Pulmonary artery endothelial cell (primary cell): ENCODE measurements around the gene CPN1. TPM values are rescaled to one million over a fixed set of nuclear protein-coding genes. Genes with fewer than 3 reads are reported as not detected.

Experiments used
- DNase-seq: peaks from one replicate; pipeline ENCODE4 v3.0.0-alpha.2; 2011; ENCODE audit warnings: low read depth, low spot score
- total RNA-seq: library from RNA; depleted of rRNA; stranded (reverse); fragments of >200 nt; gene quantifications from 2 replicates; pipeline ENCODE4 v1.2.3, GENCODE V29; 2014

CPN1 gene
- total RNA-seq, 1 donor from 2014 or later: not detected

GRCh38 chr10:99998889-99999288 lies 82.8 kb downstream of the CPN1 start:
- DNase-seq: no peak

DNA sequence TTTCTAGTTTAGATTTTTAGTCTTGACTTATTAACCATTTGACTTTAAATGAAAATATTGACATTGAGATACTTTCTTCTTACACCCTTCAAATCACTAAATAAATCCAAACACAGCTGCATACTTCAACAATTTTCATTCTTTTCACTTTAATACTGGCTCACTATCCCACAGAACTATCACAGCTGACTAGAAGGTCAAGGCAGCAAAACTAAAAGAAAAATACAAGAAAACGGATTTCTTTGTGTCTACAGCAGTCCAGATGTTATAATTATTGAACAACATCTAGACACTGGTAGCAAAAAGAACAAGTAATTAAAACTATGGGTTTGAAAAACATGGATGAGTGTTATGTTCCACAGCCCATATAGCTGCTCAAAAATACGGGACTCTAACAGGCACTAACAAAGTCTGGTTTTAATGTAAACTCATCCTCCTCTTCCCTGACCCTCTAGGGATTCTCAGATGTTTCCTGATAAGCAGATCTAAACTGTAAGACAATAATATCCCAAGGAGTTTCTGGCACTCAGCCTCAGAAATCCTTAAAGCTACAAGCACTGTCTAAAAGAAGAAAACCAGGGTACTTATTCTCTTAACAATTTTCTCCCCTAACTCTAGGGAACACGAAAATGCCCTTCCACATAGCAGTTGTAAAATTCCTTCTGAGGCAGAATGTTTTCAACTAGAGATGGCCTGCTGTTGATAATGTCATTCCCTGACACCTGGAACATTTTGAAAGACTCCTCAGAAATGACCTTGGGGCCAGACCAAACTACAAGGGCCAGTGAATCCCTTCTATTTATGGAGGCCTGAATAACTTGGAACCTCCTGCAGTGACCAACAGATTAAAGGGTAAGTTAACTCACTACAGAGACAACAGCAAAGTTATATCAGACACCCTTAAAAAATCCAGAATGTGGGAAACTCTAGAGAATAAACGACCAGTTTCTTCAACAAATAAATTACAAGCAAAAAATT lies 84.7 kb downstream of the CPN1 start:
- DNase-seq: peak; percentile 33

DNA sequence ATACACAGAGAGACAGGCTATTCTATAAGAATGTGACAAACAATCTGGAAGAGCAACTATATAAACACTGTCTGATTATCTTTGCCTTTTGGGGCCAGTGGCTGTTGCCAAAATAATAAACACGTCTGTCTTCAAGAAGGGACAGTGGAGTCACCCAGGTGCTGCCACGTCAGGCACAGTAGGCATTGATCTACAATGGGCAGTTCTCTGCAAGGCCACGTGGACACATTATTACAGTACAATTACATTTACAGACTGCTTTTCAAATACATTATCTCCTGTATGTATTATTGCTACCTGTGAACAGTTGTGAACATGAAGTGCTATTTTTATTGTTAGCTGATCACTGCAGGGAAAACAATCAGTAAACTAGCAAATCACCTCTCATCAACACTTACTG lies 86.0 kb downstream of the CPN1 start:
- no peak for DNase-seq

- no peak for DNase-seq
Observed at GRCh38 chr10:99995269-99995668, 86.4 kb downstream of the CPN1 start.

DNA sequence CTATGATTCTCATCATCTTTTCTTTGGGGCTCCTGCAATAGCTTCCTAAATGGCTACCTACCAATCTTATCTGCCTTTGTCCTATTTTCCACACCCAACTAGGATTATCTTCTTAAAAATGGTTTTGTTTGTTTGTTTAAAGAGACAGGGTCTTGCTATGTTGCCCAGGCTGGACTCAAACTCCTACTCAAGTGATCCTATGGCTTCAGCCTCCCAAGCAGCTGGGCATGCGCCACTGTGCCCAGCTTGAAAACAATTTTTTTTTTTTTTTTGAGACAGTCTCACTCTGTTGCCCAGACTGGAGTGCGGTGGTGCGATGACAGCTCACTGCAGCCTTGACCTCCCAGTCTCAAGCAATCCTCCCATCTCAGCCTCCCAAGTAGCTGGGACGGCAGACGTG lies 86.9 kb downstream of the CPN1 start:
- DNase-seq: no peak

- DNase-seq: no peak
Observed at GRCh38 chr10:99993701-99994689, 87.7 kb downstream of the CPN1 start.

Other genes starting within 250 kb of the CPN1 start
- 34.0 and 36.4 TPM in 2 replicates for gene DNMBP, start 71.9 kb downstream of the CPN1 start, total RNA-seq
- gene ERLIN1, start 104.2 kb upstream of the CPN1 start, total RNA-seq: 61.8 and 84.4 TPM in 2 replicates
- gene CHUK, start 147.7 kb upstream of the CPN1 start, total RNA-seq: 27.9 and 31.1 TPM in 2 replicates
- gene CWF19L1, start 185.8 kb upstream of the CPN1 start, total RNA-seq: 33.3 and 47.3 TPM in 2 replicates
- gene BLOC1S2, start 204.8 kb upstream of the CPN1 start, total RNA-seq: 43.3 and 69.8 TPM in 2 replicates
- not detected in 2 replicates for gene PKD2L1, start 248.4 kb upstream of the CPN1 start, total RNA-seq